HEK293 (cell line): ENCODE measurements around the gene ADAMTS20.

Experiments
- CTCF ChIA-PET: fragments of 350-600 bp; formaldehyde crosslinking; extraction: SDS; loops from one replicate; lab custom pipeline; 2021; ENCODE audit warnings: antibody characterized with exemption; lab: Yijun Ruan, JAX
- POLR2A ChIA-PET: fragments of 300-600 bp; formaldehyde crosslinking; extraction: SDS; loops from one replicate; lab custom pipeline; 2020; ENCODE audit warnings: antibody characterized with exemption, inconsistent platforms; lab: Yijun Ruan, JAX
- H3K27ac ChIP-seq: fragments of 200-500 bp; sonication (Bioruptor generic); 2 replicates; pipeline ENCODE4 v1.5.1; 2014; ENCODE audit warnings: low read depth, low read length, control low read depth, inconsistent platforms; ENCODE audit errors: extremely low read depth
- H3K36me3 ChIP-seq, 2 experiments: fragments of 200-500 bp in 1 of 2; sonication (Bioruptor generic) in 1 of 2; 1 replicate in 1 of 2; 2 replicates in 1 of 2; pipeline ENCODE4 v1.5.1; 2014 to 2017; ENCODE audit warnings: inconsistent platforms in 2 of 2, low read length in 2 of 2; ENCODE audit not compliant: control insufficient read depth in 2 of 2, insufficient read depth in 1 of 2
- H3K4me1 ChIP-seq: fragments of 200-500 bp; sonication (Bioruptor generic); 2 replicates; pipeline ENCODE4 v1.5.1; 2014; ENCODE audit warnings: mild to moderate bottlenecking, low read length, inconsistent platforms; ENCODE audit not compliant: control insufficient read depth, insufficient read depth
- H3K4me3 ChIP-seq: 2 replicates; pipeline ENCODE4 v1.5.1; 2011; ENCODE audit warnings: low read depth, mild to moderate bottlenecking, control low read depth, low read length, moderate library complexity
- H3K9me3 ChIP-seq: fragments of 200-500 bp; sonication (Bioruptor generic); 2 replicates; pipeline ENCODE4 v1.5.1; 2014; ENCODE audit warnings: low read depth, low read length, inconsistent platforms; ENCODE audit not compliant: control insufficient read depth, insufficient read depth
- GFI1B ChIP-seq: fragments of 450-650 bp; formaldehyde crosslinking; IDR thresholded peaks from 2 replicates; pipeline ENCODE4 v1.5.1; 2016; ENCODE audit warnings: missing biosample characterization, missing genetic modification characterization
- GLI4 ChIP-seq: fragments of 450-650 bp; formaldehyde crosslinking; IDR thresholded peaks from 2 replicates; pipeline ENCODE4 v1.5.1; 2016; ENCODE audit warnings: missing biosample characterization, missing genetic modification characterization
- HIC1 ChIP-seq: fragments of 450-650 bp; formaldehyde crosslinking; IDR thresholded peaks from 2 replicates; pipeline ENCODE4 v1.5.1; 2016; ENCODE audit warnings: missing biosample characterization, missing genetic modification characterization
- INSM2 ChIP-seq: fragments of 450-650 bp; formaldehyde crosslinking; IDR thresholded peaks from 2 replicates; pipeline ENCODE4 v1.5.1; 2016; ENCODE audit warnings: missing biosample characterization, missing genetic modification characterization
- KLF1 ChIP-seq: fragments of 450-650 bp; formaldehyde crosslinking; IDR thresholded peaks from 2 replicates; pipeline ENCODE4 v1.5.1; 2016; ENCODE audit warnings: missing biosample characterization, missing genetic modification characterization
- KLF9 ChIP-seq: fragments of 450-650 bp; formaldehyde crosslinking; IDR thresholded peaks from 2 replicates; pipeline ENCODE4 v1.5.1; 2016; ENCODE audit warnings: missing biosample characterization, missing genetic modification characterization, low read depth
- YY1 ChIP-seq: fragments of 450-650 bp; formaldehyde crosslinking; IDR thresholded peaks from 2 replicates; pipeline ENCODE4 v1.5.1; 2018; ENCODE audit warnings: missing biosample characterization, missing genetic modification characterization
- ZEB2 ChIP-seq: fragments of 450-650 bp; formaldehyde crosslinking; IDR thresholded peaks from 2 replicates; pipeline ENCODE4 v1.5.1; 2016; ENCODE audit warnings: missing biosample characterization, missing genetic modification characterization
- ZNF10 ChIP-seq: fragments of 450-650 bp; formaldehyde crosslinking; IDR thresholded peaks from 2 replicates; pipeline ENCODE4 v1.5.1; 2017; ENCODE audit warnings: missing biosample characterization, missing genetic modification characterization
- ZNF121 ChIP-seq: fragments of 450-650 bp; formaldehyde crosslinking; IDR thresholded peaks from 2 replicates; pipeline ENCODE4 v1.5.1; 2016; ENCODE audit warnings: missing biosample characterization, missing genetic modification characterization
- ZNF221 ChIP-seq: fragments of 450-650 bp; formaldehyde crosslinking; IDR thresholded peaks from 2 replicates; pipeline ENCODE4 v1.5.1; 2017; ENCODE audit warnings: missing biosample characterization, missing genetic modification characterization, borderline replicate concordance
- ZNF266 ChIP-seq: fragments of 450-650 bp; formaldehyde crosslinking; IDR thresholded peaks from 2 replicates; pipeline ENCODE4 v1.5.1; 2016; ENCODE audit warnings: missing biosample characterization, missing genetic modification characterization, low read depth
- ZNF398 ChIP-seq: fragments of 450-650 bp; formaldehyde crosslinking; IDR thresholded peaks from 2 replicates; pipeline ENCODE4 v1.5.1; 2017; ENCODE audit warnings: missing biosample characterization, missing genetic modification characterization
- ZNF521 ChIP-seq: fragments of 450-650 bp; formaldehyde crosslinking; IDR thresholded peaks from 2 replicates; pipeline ENCODE4 v1.5.1; 2017; ENCODE audit warnings: missing biosample characterization, mild to moderate bottlenecking, missing genetic modification characterization
- ZNF621 ChIP-seq: fragments of 450-650 bp; formaldehyde crosslinking; IDR thresholded peaks from 2 replicates; pipeline ENCODE4 v1.5.1; 2017; ENCODE audit warnings: missing biosample characterization, missing genetic modification characterization
- ZNF624 ChIP-seq: fragments of 450-650 bp; formaldehyde crosslinking; IDR thresholded peaks from 2 replicates; pipeline ENCODE4 v1.5.1; 2017; ENCODE audit warnings: missing biosample characterization, missing genetic modification characterization
- ZNF660 ChIP-seq: fragments of 450-650 bp; IDR thresholded peaks from 2 replicates; pipeline ENCODE4 v1.5.1; 2018; ENCODE audit warnings: missing biosample characterization, mild to moderate bottlenecking, missing genetic modification characterization
- ZNF768 ChIP-seq: fragments of 450-650 bp; formaldehyde crosslinking; IDR thresholded peaks from 2 replicates; pipeline ENCODE4 v1.5.1; 2018; ENCODE audit warnings: missing biosample characterization, mild to moderate bottlenecking, missing genetic modification characterization

The ADAMTS20 gene

GRCh38 chr12:43551971-43552559, at the start of gene ADAMTS20 (continued):
- TF ChIP-seq ZNF121 (no peak), KLF1 (tag by site-specific recombination) (no peak), ZNF621 (tag by site-specific recombination) (no peak)

GRCh38 chr12:43599708-43600107, 47.7 kb upstream of the ADAMTS20 start:
- H3K27ac ChIP-seq = no peak overlapping the region
- no peaks in the 10 kb centered on the region for H3K4me1 ChIP-seq
- H3K36me3 ChIP-seq = no peaks in the 10 kb centered on the region
- POLR2A ChIA-PET = no interaction called here
- no peak overlapping the region for H3K4me3 ChIP-seq
- no peaks in the 10 kb centered on the region for H3K9me3 ChIP-seq
- CTCF ChIA-PET = no interaction called here
- TF ChIP-seq ZNF660 (tag by site-specific recombination) = no peak
- no peak for TF ChIP-seq ZNF624
- TF ChIP-seq ZNF221 = no peak
- no peak for TF ChIP-seq ZNF621 (tag by site-specific recombination)
- no peak for TF ChIP-seq ZNF768 (tag by site-specific recombination)
- TF ChIP-seq ZEB2 (tag by site-specific recombination) = no peak

- H3K4me1 ChIP-seq = no peaks in the 10 kb centered on the region
- no peaks in the 10 kb centered on the region for H3K36me3 ChIP-seq
- no peaks in the 10 kb centered on the region for H3K9me3 ChIP-seq
- POLR2A ChIA-PET = no interaction called here
- no peak overlapping the region for H3K4me3 ChIP-seq
- no peak overlapping the region for H3K27ac ChIP-seq
- TF ChIP-seq ZNF266 (no peak), YY1 (tag by site-specific recombination) (no peak), ZNF521 (tag by site-specific recombination) (no peak), GFI1B (tag by site-specific recombination) (no peak), ZNF398 (no peak), GLI4 (tag by site-specific recombination) (no peak), KLF9 (no peak), ZNF10 (no peak), INSM2 (tag by site-specific recombination) (no peak), HIC1 (tag by site-specific recombination) (no peak)
- CTCF ChIA-PET = interaction anchor here (0.5 kb wide), 1 partner anchor 95 kb away, joined by 3 read pairs; no protein-coding TSS in a partner anchor
These were observed 47.1 kb upstream of the ADAMTS20 start for GRCh38 chr12:43599066-43599465.
